ENCODE results near the gene PLA2G4C.
"Not testable (repeated sequence)": the region's sequence is repeated elsewhere in the genome, so short reads cannot be mapped to it uniquely, and the experiment has no call there.

PLA2G4C gene

GRCh38 chr19:48090281-48090802, 20.3 kb downstream of the PLA2G4C start:
- peaks cover 14 to 19% of the 10 kb centered on the region in 2 donors for H3K9me3 Mint-ChIP-seq
- DNase-seq = no peak
- H3K4me3 Mint-ChIP-seq = no peak overlapping the region
- peaks cover 5% of the 10 kb centered on the region for H3K4me1 Mint-ChIP-seq
- no peak overlapping the region for H3K27ac Mint-ChIP-seq
- no peak for ATAC-seq
- H3K27me3 Mint-ChIP-seq = no peaks in the 10 kb centered on the region

DNA sequence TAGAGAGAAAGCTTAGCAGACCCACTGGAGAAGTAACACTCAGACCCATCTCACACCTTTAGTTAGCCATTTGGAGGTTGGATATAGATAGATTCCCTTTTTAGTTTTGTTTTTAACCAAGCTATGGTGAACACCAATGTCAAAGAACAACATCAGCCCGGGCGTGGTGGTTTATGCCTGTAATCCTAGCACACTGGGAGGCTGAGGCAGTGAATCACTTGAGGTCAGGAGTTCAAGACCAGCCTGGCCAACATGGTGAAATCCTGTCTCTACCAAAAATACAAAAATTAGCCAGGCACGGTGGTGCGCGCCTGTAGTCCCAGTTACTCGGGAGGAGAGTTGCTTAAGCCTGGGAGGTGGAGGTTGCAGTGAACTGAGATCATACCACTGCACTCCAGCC, 21.6 kb downstream of the PLA2G4C start:
- H3K4me3 Mint-ChIP-seq, DNase-seq, H3K27ac Mint-ChIP-seq, H3K9me3 Mint-ChIP-seq, H3K4me1 Mint-ChIP-seq, H3K27me3 Mint-ChIP-seq, ATAC-seq: not testable (repeated sequence)

- H3K4me1 Mint-ChIP-seq = no peaks in the 10 kb centered on the region
- no peak overlapping the region for H3K4me3 Mint-ChIP-seq
- ATAC-seq = no peak
- H3K27ac Mint-ChIP-seq = no peak overlapping the region
- DNase-seq = no peak
- no peaks in the 10 kb centered on the region for H3K9me3 Mint-ChIP-seq
- H3K27me3 Mint-ChIP-seq = no peaks in the 10 kb centered on the region
These were observed 24.4 kb downstream of the PLA2G4C start for GRCh38 chr19:48085904-48086864.

DNA sequence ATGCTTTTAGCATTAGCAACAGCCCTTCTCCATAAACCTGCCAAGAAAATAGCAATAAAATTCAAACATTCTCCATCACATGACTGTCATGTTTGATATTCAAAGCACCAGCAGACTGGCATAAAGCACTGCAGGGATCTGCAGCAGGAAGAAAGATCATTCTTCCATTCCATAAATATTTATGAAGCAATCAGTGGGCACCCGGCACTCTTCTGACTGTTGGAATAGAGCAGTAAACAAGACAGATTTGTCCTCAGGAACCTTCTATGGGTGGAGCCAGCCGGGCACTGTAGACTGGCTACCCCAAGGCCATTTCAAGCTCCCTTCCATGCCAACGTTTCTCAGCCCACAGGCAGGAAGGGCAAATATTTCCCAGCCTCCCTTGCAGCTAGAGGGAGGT, 25.5 kb downstream of the PLA2G4C start:
- ATAC-seq (no peak), DNase-seq (no peak)
- Mint-ChIP-seq H3K27me3 (no peaks in the 10 kb centered on the region), H3K27ac (no peak overlapping the region), H3K4me1 (no peaks in the 10 kb centered on the region), H3K9me3 (no peaks in the 10 kb centered on the region), H3K4me3 (no peak overlapping the region)

DNA sequence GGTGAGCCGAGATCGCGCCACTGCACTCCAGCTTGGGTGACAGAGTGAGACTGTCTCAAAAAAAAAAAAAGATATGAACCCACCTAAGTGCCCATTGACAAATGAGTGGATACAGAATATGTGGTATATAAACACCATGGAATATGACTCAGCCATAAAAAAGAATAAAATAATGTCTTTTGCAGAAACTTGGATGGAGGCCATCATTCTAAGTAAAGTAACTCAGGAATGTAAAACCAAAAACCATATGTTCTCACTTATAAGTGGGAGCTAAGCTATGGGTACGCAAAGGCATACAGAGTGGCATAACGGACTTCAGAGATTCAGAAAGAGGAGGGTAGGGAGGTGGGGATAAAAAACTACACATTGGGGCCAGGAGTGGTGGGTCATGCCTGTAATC, 29.5 kb downstream of the PLA2G4C start:
- Mint-ChIP-seq H3K9me3 (no peaks in the 10 kb centered on the region), H3K4me3 (no peak overlapping the region), H3K4me1 (no peaks in the 10 kb centered on the region), H3K27ac (no peak overlapping the region), H3K27me3 (no peaks in the 10 kb centered on the region)
- DNase-seq (no peak), ATAC-seq (no peak)

GRCh38 chr19:48070177-48070769, 40.3 kb downstream of the PLA2G4C start:
- H3K27ac Mint-ChIP-seq, ATAC-seq, H3K4me1 Mint-ChIP-seq: not testable (repeated sequence)

GRCh38 chr19:48069435-48069834, 41.2 kb downstream of the PLA2G4C start:
- Mint-ChIP-seq H3K4me3 (no peak overlapping the region), H3K9me3 (peaks cover 0 to 12% of the 10 kb centered on the region in 2 donors), H3K27me3 (no peaks in the 10 kb centered on the region), H3K4me1 (no peaks in the 10 kb centered on the region), H3K27ac (no peak overlapping the region)
- DNase-seq = no peak
- no peak for ATAC-seq

More at GRCh38 chr19:48070177-48070769, 40.3 kb downstream of the PLA2G4C start:
- not testable (repeated sequence) for DNase-seq, H3K4me3 Mint-ChIP-seq, H3K27me3 Mint-ChIP-seq
- H3K9me3 Mint-ChIP-seq = peaks cover 0 to 13% of the 10 kb centered on the region in 2 donors

DNA sequence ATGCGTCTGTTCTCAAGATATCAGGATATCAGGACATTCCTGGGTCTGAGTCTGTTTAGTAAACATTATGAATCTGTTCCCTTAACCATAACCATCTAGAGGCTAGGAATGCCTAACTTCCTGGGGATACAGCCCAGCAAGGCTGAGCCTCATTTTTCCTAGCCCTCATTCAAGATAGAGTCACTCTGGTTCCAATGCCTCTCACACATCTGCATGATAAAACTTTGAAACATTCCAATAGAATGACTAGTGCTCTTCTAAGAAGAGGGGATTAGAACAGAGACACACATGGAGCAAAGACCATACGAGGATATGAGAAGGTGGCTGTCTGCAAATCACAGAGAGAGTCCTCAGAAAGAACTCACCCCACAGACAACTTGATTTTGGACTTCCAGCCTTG, 46.1 kb downstream of the PLA2G4C start:
- H3K9me3 Mint-ChIP-seq = no peaks in the 10 kb centered on the region
- H3K27me3 Mint-ChIP-seq = no peaks in the 10 kb centered on the region
- no peaks in the 10 kb centered on the region for H3K4me1 Mint-ChIP-seq
- no peak overlapping the region for H3K4me3 Mint-ChIP-seq
- ATAC-seq (no peak), DNase-seq (no peak)
- H3K27ac Mint-ChIP-seq = no peak overlapping the region

DNA sequence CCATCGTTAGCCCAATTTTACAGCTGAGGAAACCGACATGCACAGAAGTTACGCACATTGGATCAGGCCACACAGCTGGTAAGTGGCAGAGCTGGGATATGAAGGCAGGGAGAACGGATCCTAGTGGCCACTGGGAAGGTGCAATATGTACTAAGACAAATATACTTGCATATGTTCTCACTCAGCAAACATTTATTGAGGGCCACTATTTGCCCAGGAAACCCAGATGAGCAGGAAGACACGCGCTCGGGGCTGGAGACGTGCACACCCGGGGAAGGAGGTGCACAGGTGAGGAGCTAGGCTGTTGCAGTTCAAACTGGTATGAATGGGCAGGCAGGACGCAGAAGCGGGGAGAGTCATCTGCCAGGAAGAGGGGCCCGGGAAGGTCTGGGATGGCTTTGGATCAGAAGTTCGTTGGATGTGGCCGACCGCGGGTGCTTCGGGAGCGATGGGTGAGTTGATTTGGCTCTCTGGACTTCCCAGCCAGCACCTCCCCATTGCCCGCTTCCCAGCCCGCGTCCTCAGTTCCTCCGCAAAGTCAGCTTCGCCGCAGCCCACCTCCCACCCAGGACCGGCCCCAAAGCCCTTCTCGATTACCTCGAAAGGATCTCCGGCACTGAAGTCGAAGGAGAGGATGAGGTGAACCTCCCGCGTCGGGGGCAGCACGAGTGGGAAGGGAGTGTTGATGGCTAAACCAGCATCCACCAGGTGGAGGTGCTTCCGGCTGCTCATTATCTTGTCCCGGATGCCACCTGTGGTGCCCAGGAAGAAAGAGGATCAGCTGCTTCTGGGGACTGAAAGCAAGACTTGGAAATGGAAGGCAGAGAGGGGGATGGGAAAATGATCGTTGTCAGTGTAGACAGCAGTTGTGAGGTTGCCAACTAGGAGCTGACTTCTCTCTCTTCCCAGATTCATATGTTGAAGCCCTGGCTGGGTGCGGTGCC, 48.9 kb downstream of the PLA2G4C start:
- Mint-ChIP-seq H3K9me3 (no peaks in the 10 kb centered on the region), H3K4me3 (no peak overlapping the region), H3K4me1 (no peaks in the 10 kb centered on the region), H3K27ac (no peak overlapping the region), H3K27me3 (no peaks in the 10 kb centered on the region)
- DNase-seq (no peak), ATAC-seq (no peak)

DNA sequence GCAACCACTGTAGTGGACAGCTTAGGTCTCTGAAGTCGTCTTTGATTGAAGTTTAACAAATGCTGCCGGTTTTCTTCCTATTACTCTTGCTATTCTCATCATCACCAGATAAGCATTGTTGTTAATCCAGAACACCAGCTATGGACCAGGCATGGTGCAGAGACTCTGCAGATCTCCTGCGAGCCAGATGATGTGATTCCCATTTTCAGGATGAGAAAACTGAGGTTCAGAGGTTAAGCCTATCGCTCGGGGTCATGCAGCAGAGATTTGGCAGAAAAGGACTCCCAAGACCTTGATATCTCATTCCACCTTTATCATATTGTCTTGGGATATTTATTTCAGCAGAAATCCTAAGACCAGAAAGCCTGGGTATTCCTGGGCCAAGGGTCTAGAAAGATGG, 50.2 kb downstream of the PLA2G4C start:
- H3K4me1 Mint-ChIP-seq = no peaks in the 10 kb centered on the region
- no peaks in the 10 kb centered on the region for H3K27me3 Mint-ChIP-seq
- ATAC-seq (no peak), DNase-seq (no peak)
- H3K27ac Mint-ChIP-seq = no peak overlapping the region
- no peaks in the 10 kb centered on the region for H3K9me3 Mint-ChIP-seq
- no peak overlapping the region for H3K4me3 Mint-ChIP-seq

- Mint-ChIP-seq H3K27me3 (no peaks in the 10 kb centered on the region), H3K27ac (no peak overlapping the region), H3K9me3 (no peaks in the 10 kb centered on the region), H3K4me1 (no peaks in the 10 kb centered on the region), H3K4me3 (no peak overlapping the region)
- ATAC-seq (no peak), DNase-seq (no peak)
These were observed 51.3 kb downstream of the PLA2G4C start for GRCh38 chr19:48059331-48059730.

DNA sequence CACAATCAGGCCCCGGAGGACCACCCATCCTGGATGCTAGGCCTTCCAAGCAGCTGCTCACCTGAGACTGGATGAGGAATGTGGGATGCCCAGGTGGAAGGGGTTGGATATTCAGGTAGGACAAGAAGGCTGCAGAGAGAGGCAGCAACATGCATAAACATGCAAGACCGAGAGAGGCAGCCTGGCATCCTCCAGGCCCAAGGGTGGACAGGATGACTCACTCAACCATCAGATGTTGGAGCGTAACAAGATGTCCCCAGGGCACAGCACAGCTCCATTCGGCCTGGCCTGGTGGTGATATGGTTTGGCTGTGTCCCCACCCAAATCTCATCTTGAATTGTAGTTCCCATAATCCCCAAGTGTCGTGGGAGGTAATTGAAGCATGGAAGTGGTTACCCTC, 56.8 kb downstream of the PLA2G4C start:
- no peak overlapping the region for H3K27ac Mint-ChIP-seq
- H3K4me1 Mint-ChIP-seq = no peaks in the 10 kb centered on the region
- no peak for ATAC-seq
- H3K27me3 Mint-ChIP-seq = no peaks in the 10 kb centered on the region
- DNase-seq = no peak
- H3K9me3 Mint-ChIP-seq = no peaks in the 10 kb centered on the region
- H3K4me3 Mint-ChIP-seq = no peak overlapping the region

GRCh38 chr19:48053076-48053475, 57.5 kb downstream of the PLA2G4C start:
- H3K27ac Mint-ChIP-seq = no peak overlapping the region
- DNase-seq (no peak), ATAC-seq (no peak)
- H3K9me3 Mint-ChIP-seq = no peaks in the 10 kb centered on the region
- H3K4me1 Mint-ChIP-seq = no peaks in the 10 kb centered on the region
- no peak overlapping the region for H3K4me3 Mint-ChIP-seq
- no peaks in the 10 kb centered on the region for H3K27me3 Mint-ChIP-seq

DNA sequence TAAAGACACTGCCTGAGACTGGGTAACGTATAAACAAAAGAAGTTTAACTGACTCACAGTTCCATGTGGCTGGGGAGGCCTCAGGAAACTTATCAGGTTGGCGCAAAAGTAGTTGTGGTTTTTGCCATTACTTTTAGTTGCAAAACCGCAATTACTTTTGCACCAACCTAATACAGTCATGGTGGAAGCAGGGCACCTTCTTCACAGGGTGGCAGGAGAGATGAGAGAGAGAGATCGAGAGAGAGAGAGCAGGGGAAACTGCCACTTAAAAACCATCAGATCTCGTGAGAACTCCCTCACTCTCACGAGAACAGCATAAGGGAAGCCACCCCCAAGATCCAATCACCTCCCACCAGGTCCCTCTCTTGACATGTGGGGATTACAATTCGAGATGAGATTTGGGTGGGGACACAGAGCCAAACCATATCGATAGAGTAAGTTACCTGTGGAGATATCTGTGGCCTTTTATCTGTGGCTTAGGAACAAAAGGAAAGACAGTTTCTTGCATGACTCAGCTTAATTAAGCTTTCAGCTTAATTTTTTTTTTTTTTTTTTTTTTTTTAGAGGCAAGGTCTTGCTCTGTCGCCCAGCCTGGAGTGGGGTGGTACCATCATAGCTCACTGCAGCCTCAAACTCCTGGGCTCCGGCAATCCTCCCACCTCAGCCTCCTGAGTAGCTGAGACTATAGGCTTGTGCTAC, 59.1 kb downstream of the PLA2G4C start:
- no peak for DNase-seq
- no peak for ATAC-seq
- Mint-ChIP-seq H3K9me3 (no peaks in the 10 kb centered on the region), H3K27me3 (no peaks in the 10 kb centered on the region), H3K4me1 (no peaks in the 10 kb centered on the region), H3K27ac (no peak overlapping the region), H3K4me3 (no peak overlapping the region)

DNA sequence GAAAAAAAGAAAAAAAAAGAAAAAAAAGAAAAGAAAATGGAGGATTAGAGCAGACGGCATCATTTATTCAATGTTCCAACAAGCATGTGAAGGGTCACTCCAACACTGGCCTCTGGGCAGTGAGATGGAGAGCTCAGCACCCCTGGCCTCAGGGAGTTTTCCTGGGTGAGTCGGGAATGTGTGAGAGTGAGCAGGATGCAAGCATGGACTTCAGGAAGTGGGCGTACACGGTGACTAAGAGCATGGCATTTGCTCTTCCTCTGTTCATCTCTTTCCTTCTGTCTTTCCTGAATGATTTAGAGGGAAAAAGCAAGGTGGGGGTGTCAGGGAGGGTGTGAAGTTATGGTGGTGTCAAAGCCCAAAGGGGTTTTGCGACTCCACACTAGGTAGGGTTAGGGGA, 66.1 kb downstream of the PLA2G4C start:
- Mint-ChIP-seq H3K9me3 (peaks cover 5 to 11% of the 10 kb centered on the region in 2 donors), H3K27me3 (peaks cover 50% of the 10 kb centered on the region), H3K4me3 (no peak overlapping the region), H3K27ac (no peak overlapping the region), H3K4me1 (no peaks in the 10 kb centered on the region)
- ATAC-seq (no peak), DNase-seq (no peak)
